SIG-M5 treated with dmso at 0.1 percent for 504 hours (cell line): Measurements from ENCODE around the gene SLC26A8.
"Not testable (repeated sequence)": the region's sequence is repeated elsewhere in the genome, so short reads cannot be mapped to it uniquely, and the experiment has no call there.

Source experiments
- DNase-seq: peaks from one replicate; lab custom pipeline; 2025; ENCODE audit not compliant: unreplicated experiment; lab: John Stamatoyannopoulos, UW

SLC26A8 gene

GRCh38 chr6:36018339-36018738 is 6.1 kb downstream of the SLC26A8 start:
- peak; percentile 88 for DNase-seq

GRCh38 chr6:36015666-36016065 is 8.8 kb downstream of the SLC26A8 start:
- DNase-seq, result no peak

GRCh38 chr6:36000451-36000850 is 24.0 kb downstream of the SLC26A8 start:
- no peak for DNase-seq

- no peak for DNase-seq
Observed at GRCh38 chr6:35993150-35993549, 31.3 kb downstream of the SLC26A8 start.

- DNase-seq, result not testable (repeated sequence)
Observed at GRCh38 chr6:35988047-35988446, 36.4 kb downstream of the SLC26A8 start.

- no peak for DNase-seq
Observed at GRCh38 chr6:35984701-35985100, 39.7 kb downstream of the SLC26A8 start.

- DNase-seq, result no peak
Observed at GRCh38 chr6:35980991-35981645, 43.3 kb downstream of the SLC26A8 start.

GRCh38 chr6:35980126-35980525 is 44.3 kb downstream of the SLC26A8 start:
- not testable (repeated sequence) for DNase-seq

- DNase-seq, result no peak
Observed at GRCh38 chr6:35977308-35977707, 47.1 kb downstream of the SLC26A8 start.

GRCh38 chr6:35973670-35974222 is 50.7 kb downstream of the SLC26A8 start:
- DNase-seq, result no peak

GRCh38 chr6:35972471-35973367 is 51.7 kb downstream of the SLC26A8 start:
- DNase-seq, result no peak

- no peak for DNase-seq
Observed at GRCh38 chr6:35970181-35970580, 54.3 kb downstream of the SLC26A8 start.

- DNase-seq, result no peak
Observed at GRCh38 chr6:35969646-35970045, 54.8 kb downstream of the SLC26A8 start.

- no peak for DNase-seq
Observed at GRCh38 chr6:35968821-35969220, 55.6 kb downstream of the SLC26A8 start.

GRCh38 chr6:35967076-35967774 is 57.2 kb downstream of the SLC26A8 start:
- no peak for DNase-seq

GRCh38 chr6:35962779-35963560 is 61.5 kb downstream of the SLC26A8 start:
- DNase-seq, result no peak

GRCh38 chr6:35960187-35960586 is 64.3 kb downstream of the SLC26A8 start:
- no peak for DNase-seq

- no peak for DNase-seq
Observed at GRCh38 chr6:35955970-35956369, 68.5 kb downstream of the SLC26A8 start.

GRCh38 chr6:35955521-35955920 is 68.9 kb downstream of the SLC26A8 start:
- DNase-seq, result no peak

GRCh38 chr6:35955071-35955470 is 69.4 kb downstream of the SLC26A8 start:
- no peak for DNase-seq

- no peak for DNase-seq
Observed at GRCh38 chr6:35954333-35954732, 70.1 kb downstream of the SLC26A8 start.
